Measurements from ENCODE around the gene CEP126.

GRCh38 chr11:102026217-102026616, 111.4 kb downstream of the CEP126 start:
- no peak for TF ChIP-seq CTCF (IDR thresholded peaks at IDR 0.05)
- TF ChIP-seq POLR2AphosphoS5 (IDR thresholded peaks at IDR 0.05): no peak
